HL-60 (cell line): Measurements from ENCODE around the gene TCP11.

ENCODE experiments used
- CTCF ChIP-seq: IDR thresholded peaks from one replicate; pipeline ENCODE4 v1.5.1; 2011; ENCODE audit warnings: low read length, control low read depth, inconsistent platforms; ENCODE audit not compliant: insufficient read depth
- POLR2AphosphoS5 ChIP-seq: IDR thresholded peaks from 2 replicates; pipeline ENCODE4 v1.6.1; 2012; ENCODE audit warnings: low read depth

GRCh38 chr6:35136185-35136584 is 5.0 kb downstream of the TCP11 start:
- TF ChIP-seq POLR2AphosphoS5 (no peak), CTCF (no peak)
